GM18870 (cell line): ENCODE measurements around the gene TWSG1.
"Not testable (repeated sequence)": the region's sequence is repeated elsewhere in the genome, so short reads cannot be mapped to it uniquely, and the experiment has no call there.

Source experiments
- ATAC-seq: cut with Tn5 transposase; IDR thresholded peaks from one replicate; pipeline ENCODE4 v1.9.1; 2021; ENCODE audit warnings: moderate library complexity; ENCODE audit not compliant: unreplicated experiment

Gene TWSG1

GRCh38 chr18:9386879-9387278 is 52.3 kb downstream of the TWSG1 start:
- ATAC-seq = no peak

- no peak for ATAC-seq
Measured at GRCh38 chr18:9387891-9388290, 53.3 kb downstream of the TWSG1 start.

DNA sequence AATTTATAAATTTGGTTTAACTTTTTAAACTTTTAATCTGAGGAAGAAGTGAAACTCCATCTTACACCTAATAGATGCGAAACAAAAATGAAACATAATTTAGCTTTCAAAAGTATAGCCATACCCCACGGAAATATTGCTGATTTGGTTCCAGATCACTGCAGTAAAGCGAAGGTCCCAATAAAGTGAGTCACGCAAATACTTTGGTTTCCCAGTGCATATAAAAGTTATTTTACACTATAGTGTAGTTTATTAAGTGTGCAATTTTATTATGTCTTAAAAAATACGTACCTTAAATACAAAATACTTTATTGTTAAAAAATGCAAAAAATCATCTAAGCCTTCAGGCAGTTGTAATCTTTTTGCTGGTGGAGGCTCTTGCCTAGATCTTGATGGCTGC is 55.1 kb downstream of the TWSG1 start:
- ATAC-seq = no peak

DNA sequence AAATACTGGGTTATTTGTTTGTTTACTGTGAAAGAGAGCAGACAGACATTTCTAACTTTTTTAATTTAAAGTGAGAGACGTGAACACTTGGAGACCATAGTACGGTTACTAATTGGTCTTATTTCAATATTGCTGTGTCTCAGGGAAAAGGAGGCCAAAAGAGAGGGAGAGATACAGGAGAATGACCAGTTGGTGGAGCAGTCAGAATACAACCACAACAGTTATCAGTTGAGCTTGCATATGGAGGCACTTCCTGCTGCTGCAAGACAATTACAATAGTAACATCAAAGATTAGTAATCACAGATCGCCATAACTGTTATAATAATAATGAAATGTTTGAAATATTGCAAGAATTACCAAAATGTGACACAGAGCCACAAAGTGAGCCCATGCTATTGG is 58.2 kb downstream of the TWSG1 start:
- no peak for ATAC-seq

- no peak for ATAC-seq
Measured at GRCh38 chr18:9394046-9394445, 59.5 kb downstream of the TWSG1 start.

GRCh38 chr18:9400197-9400596 is 65.6 kb downstream of the TWSG1 start:
- ATAC-seq = no peak

DNA sequence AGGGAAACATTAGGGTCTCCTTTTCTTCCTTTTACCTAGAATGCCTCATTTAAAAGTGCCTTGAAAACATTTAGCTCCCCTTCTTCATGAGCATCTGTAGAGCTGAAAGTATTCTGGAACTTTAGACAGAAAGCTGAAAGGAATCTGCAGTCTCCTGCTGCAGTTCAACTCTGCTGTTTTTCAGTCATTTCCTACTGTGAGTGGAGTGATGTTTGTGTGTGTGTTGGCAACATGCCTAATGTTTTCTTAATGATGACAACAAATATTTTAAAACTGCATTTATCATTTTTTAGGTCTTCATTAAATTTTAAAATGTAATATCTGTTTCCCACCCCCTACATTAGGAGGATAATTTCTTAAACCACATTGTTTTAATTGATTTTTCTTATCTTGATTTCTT is 66.6 kb downstream of the TWSG1 start:
- no peak for ATAC-seq

DNA sequence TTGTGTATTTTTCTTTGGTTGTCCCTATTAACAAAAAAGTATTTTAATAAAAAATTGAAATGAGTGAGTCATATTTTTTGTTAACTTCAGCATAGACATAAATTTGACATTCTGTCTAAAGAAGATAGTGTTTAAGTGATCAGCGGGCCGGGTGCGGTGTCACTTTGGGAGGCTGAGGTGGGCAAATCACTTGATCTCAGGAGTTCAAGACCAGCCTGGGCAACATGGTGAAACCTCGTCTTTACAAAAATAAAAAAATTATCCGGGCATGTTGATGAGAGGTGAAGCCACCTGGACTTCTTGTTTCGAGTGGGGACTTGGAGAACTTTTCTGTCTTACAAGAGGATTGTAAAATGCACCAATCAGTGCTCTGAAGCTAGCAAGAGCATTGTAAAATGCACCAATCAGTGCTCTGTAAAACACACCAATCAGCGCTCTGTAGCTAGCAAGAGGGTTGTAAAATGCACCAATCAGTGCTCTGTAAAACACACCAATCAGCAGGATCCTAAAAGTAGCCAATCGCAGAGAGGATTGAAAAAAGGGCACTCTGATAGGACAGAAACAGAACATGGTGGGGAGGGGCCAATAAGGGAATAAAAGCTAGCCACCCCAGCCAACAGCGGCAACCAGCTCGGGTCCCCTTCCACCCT is 67.9 kb downstream of the TWSG1 start:
- not testable (repeated sequence) for ATAC-seq

DNA sequence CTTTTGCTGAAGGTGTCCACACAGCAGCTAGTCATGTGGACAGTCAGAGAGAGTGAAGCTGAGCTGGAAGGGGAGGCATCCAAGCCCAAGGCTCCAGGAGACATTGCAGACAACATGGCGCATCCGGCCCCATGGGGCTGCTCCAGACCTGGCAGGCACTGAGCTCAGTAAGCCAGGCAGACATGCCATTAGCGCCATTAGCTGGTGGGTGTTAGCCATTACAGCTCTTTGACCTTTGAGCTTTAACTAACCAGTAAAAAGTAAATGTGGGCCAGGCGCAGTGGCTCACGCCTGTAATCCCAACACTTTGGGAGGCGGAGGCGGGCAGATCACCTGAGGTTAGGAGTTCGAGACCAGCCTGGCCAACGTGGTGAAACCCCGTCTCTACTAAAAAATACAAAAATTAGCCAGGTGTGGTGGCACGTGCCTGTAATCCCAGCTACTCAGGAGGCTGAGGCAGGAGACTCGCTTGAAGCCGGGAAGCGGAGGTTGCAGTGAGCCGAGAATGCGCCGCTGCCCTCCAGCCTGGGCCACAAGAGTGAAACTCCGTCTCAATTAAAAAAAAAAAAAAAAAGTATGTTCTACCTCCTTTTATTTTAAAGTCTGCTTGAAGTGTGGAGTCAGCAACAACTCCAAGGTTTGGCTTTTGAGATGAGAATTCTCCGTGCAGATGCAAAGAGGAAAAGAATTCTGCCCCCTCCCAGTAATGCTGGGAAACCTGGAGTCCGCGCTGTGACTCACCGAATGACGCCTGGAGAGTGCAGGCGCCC is 69.4 kb downstream of the TWSG1 start:
- no peak for ATAC-seq

DNA sequence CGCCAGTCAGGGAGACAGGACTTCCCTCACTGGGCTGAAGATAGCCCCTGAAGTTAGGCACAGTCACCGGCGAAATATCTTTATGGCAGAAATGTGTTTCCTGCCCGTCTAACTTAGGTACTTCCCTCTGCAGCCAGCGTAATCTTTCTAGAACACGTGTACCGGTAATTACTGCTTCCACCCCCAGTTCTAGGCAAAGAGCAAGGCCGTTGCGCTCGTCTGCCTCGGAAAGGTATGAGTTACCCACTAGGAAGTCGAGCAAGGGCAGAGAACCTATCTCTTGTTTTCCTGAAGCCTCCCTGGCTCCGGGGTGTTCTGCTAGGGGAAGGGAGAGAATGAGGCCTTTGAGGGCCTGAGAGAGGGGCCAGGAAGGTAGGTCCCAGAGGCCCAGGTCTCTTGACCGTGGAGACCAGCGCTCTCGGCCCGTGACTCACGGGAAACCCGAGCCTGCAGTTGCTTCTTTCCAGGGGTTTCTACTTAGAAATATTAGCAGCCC is 70.0 kb downstream of the TWSG1 start:
- no peak for ATAC-seq

GRCh38 chr18:9405130-9405529 is 70.6 kb downstream of the TWSG1 start:
- ATAC-seq = no peak

GRCh38 chr18:9405977-9406376 is 71.4 kb downstream of the TWSG1 start:
- no peak for ATAC-seq

GRCh38 chr18:9410515-9410914 is 75.9 kb downstream of the TWSG1 start:
- no peak for ATAC-seq

- ATAC-seq = no peak
Measured at GRCh38 chr18:9413576-9413975, 79.0 kb downstream of the TWSG1 start.

- ATAC-seq = no peak
Measured at GRCh38 chr18:9416563-9417072, 82.0 kb downstream of the TWSG1 start.

DNA sequence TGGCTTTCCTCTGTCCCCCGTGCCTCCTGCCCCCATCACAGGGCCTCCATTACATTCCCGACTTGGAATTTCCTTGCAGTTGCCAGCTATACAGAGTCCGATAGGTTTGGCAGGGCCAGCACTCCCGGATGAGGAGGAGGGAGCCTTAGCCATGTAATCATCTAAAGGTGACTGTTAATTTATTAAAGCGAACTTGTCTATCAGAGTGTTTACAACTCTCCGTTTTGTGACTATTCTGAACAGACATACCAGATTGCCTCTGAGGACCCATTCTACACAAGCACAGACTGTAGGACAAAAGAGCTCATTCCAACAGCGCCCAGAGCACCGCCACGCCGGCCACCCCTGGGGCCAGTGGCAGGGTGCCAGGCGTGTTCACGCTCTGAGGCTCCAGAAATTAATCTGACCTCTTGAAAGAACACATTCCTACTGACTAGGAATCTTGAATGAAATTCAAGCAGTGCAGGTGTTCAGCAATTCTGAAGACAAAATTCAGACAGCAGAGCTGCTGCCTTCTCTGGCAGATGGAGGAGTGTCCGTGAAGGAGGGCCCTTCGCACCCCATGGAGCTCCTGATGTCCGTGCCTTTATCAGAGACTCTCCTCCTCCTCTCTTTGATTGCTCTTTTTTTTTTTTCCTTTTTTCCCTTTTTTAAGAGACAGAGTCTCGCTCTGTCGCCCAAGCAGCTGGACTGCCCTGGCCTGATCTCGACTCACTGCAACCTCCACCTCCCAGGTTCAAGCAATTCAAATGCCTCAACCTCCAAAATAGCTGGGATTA is 82.7 kb downstream of the TWSG1 start:
- no peak for ATAC-seq

DNA sequence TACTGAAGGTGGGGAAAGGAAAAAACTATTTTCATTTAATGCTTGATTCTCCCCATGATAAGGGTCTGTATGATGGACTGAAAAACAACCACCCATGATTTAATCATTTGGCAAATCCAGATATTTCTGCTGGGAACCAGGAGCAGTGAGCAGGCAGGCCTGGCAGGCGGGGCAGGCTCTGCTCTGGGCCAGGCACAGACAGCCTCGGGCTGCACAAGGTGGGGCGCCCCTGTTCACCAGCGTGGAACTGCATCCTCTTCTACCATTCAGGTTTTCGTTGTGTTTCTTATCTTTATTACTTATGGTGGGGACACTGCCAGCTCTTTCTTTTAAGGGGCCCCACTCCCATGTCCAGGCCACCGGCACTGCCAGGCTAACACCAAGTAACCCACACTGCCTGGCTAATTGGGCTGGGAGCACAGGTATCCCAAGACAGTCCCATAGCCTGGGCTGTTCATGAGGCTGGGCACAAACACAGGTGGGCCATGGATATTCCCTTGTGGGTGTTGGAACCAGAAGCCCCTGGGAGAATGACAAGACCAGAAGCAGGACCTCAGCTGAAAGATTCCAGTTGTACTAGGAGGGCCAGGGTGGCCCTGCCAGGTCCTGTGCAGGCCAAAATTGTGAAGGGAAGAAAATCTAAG is 83.6 kb downstream of the TWSG1 start:
- ATAC-seq = no peak

GRCh38 chr18:9419956-9420631 is 85.5 kb downstream of the TWSG1 start:
- no peak for ATAC-seq

GRCh38 chr18:9421096-9421900 is 86.7 kb downstream of the TWSG1 start:
- ATAC-seq = no peak

GRCh38 chr18:9421901-9422327 is 87.3 kb downstream of the TWSG1 start:
- no peak for ATAC-seq
